ENCODE results near the gene ABHD2. TPM values are rescaled to one million over a fixed set of nuclear protein-coding genes. Genes with fewer than 3 reads are reported as not detected.

ABHD2 gene
- total RNA-seq, 4 donors from 2014 or later = 37.8 to 81.5 (median 58.3) TPM

DNA sequence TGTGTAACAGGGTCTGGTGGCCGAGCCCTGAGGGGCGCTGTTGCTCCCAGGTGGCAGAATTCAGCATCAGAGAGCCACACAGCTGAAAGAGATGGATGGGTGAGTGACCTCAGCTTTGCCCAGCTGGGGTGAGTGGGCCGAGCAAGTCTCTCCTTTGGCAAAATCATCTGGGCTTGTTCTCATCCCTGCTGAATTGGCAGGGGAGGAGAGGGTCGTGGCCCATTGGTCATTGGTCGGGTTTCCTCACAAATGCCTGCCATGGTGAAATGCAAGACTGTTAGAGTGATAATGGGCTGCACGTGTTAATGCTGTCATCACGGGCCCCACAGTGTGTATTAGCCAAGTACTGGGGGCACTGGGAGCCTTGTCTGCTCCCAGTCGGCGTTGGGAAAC, 15.9 kb downstream of the ABHD2 start:
- H3K27me3 ChIP-seq = no peaks in the 10 kb centered on the region
- no peak for TF ChIP-seq POLR2AphosphoS5 (IDR thresholded peaks at IDR 0.05)
- no peak for TF ChIP-seq EP300 (IDR thresholded peaks at IDR 0.05; ENCODE audit: low read depth)
- TF ChIP-seq, protein P1, sequence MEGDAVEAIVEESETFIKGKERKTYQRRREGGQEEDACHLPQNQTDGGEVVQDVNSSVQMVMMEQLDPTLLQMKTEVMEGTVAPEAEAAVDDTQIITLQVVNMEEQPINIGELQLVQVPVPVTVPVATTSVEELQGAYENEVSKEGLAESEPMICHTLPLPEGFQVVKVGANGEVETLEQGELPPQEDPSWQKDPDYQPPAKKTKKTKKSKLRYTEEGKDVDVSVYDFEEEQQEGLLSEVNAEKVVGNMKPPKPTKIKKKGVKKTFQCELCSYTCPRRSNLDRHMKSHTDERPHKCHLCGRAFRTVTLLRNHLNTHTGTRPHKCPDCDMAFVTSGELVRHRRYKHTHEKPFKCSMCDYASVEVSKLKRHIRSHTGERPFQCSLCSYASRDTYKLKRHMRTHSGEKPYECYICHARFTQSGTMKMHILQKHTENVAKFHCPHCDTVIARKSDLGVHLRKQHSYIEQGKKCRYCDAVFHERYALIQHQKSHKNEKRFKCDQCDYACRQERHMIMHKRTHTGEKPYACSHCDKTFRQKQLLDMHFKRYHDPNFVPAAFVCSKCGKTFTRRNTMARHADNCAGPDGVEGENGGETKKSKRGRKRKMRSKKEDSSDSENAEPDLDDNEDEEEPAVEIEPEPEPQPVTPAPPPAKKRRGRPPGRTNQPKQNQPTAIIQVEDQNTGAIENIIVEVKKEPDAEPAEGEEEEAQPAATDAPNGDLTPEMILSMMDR (IDR thresholded peaks at IDR 0.05) = no peak
- no peak for TF ChIP-seq POLR2A (IDR thresholded peaks at IDR 0.05)
- H3K4me1 ChIP-seq = peaks cover 6 to 69% (median 31%) of the 10 kb centered on the region in 4 donors
- H3K27ac ChIP-seq = peak overlapping the region; percentile 65 to 77 (median 71)
- intact Hi-C loops (cut with DNase I; ENCODE audit: low total_unique reads) = no loop called here
- no peak for DNase-seq
- H3K9me3 ChIP-seq = no peaks in the 10 kb centered on the region
- no peak overlapping the region for H3K4me3 ChIP-seq
- 93% methylated on average over 9 of the region's 9 CpGs; no CpG with 5 or more reads in 1 of the 2 donors for WGBS, 2 donors (ENCODE audit: low coverage in 1 of 2)
- no peaks in the 10 kb centered on the region for H3K36me3 ChIP-seq
- in situ Hi-C loops (cut with MboI; ENCODE audit: low pct_ligation_motif_present in 1 of 4, low pct_unique_long_range_greater_than_20kb in 1 of 4, low sequenced_read_pairs in 3 of 4) = no loop called here

DNA sequence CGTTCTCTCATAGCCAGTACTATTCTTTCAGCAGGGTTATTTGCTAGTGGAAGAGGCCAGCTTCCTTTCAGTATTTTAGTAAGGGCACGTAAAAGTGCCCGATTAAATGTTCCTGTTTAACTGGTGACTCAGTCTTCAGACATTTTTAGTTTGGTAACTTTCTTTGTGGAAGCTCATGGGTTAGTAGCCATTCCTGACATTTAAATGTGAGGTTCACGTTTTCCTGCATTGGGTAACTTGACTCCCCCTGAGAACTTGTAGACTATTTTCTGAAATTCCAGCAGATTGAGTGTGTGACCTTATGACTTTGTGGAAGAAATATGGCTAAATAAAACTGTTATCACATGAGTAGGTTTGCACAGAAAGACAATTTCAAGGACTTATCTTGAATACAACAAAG, 16.9 kb downstream of the ABHD2 start:
- H3K4me3 ChIP-seq = no peak overlapping the region
- no peak for DNase-seq
- no peaks in the 10 kb centered on the region for H3K27me3 ChIP-seq
- in situ Hi-C loops (cut with MboI; ENCODE audit: low pct_ligation_motif_present in 1 of 4, low pct_unique_long_range_greater_than_20kb in 1 of 4, low sequenced_read_pairs in 3 of 4) (no loop called here), intact Hi-C loops (cut with DNase I; ENCODE audit: low total_unique reads) (no loop called here)
- no peaks in the 10 kb centered on the region for H3K9me3 ChIP-seq
- TF ChIP-seq, protein P1 (IDR thresholded peaks at IDR 0.05) = no peak
- peak in 1 of 3 donors; percentile 8 for TF ChIP-seq POLR2AphosphoS5 (IDR thresholded peaks at IDR 0.05)
- no peaks in the 10 kb centered on the region for H3K36me3 ChIP-seq
- WGBS, 2 donors (ENCODE audit: low coverage in 1 of 2) = 58 to 79% methylated on average over 4 of the region's 4 CpGs
- H3K4me1 ChIP-seq = peaks cover 6 to 71% (median 31%) of the 10 kb centered on the region in 4 donors
- H3K27ac ChIP-seq = peak overlapping the region; percentile 65 to 77 (median 71)

DNA sequence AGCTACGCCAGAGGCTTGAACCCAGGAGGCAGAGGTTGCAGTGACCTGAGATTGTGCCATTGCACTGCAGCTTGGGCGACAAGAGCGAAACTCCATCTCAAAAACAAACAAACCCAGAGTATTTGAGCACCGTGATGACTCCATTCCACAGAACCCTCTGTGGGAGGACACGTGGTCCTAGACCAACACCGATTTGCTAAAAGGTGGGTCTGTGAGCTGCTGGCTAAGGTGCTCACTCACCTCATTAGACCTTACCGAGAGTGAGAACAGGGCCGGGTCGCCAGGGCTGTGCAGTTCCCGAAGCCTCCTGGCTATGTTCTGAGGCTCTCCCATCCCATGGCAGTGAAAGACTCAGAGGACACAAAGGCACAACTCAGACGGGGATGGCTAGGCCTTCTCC, 17.9 kb downstream of the ABHD2 start:
- peak overlapping the region in 3 of 4 donors; percentile 69 to 77 (median 73) for H3K27ac ChIP-seq
- intact Hi-C loops (cut with DNase I; ENCODE audit: low total_unique reads) = no loop called here
- H3K4me1 ChIP-seq = peaks cover 6 to 64% (median 24%) of the 10 kb centered on the region in 4 donors

DNA sequence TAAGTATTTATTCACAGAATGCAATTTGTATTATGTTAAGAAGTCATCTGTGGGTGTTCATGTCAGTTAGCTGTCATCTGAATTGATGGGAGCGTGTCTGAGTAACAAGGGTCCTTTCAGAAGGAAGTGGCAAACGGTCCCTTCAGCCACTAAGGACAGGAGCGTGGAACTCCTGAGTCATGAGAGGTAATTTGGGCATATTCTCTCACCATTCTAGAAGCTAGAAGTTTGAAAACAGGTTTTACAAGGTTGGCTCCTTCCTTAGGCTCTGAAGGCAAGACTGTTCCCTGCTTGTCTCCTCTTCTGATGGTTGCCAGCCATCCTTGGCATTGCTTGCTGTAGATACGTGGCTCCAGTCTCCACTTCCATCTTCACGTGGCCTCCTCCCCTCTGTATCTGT, 19.7 kb downstream of the ABHD2 start:
- in situ Hi-C loops (cut with MboI; ENCODE audit: low pct_ligation_motif_present in 1 of 4, low pct_unique_long_range_greater_than_20kb in 1 of 4, low sequenced_read_pairs in 3 of 4) (no loop called here), intact Hi-C loops (cut with DNase I; ENCODE audit: low total_unique reads) (no loop called here)
- no peak for DNase-seq
- H3K27me3 ChIP-seq = no peaks in the 10 kb centered on the region
- no peaks in the 10 kb centered on the region for H3K36me3 ChIP-seq
- TF ChIP-seq EP300 (IDR thresholded peaks at IDR 0.05; ENCODE audit: low read depth) = no peak
- TF ChIP-seq POLR2AphosphoS5 (IDR thresholded peaks at IDR 0.05) = peak in 1 of 3 donors; percentile 22
- no peak for TF ChIP-seq POLR2A (IDR thresholded peaks at IDR 0.05)
- peak overlapping the region; percentile 4 to 69 (median 40) for H3K27ac ChIP-seq
- H3K9me3 ChIP-seq = no peaks in the 10 kb centered on the region
- H3K4me3 ChIP-seq = no peak overlapping the region
- 69 to 73% methylated on average over 4 to 5 of the region's 5 CpGs for WGBS, 2 donors (ENCODE audit: low coverage in 1 of 2)
- peaks cover 16 to 64% (median 27%) of the 10 kb centered on the region in 4 donors for H3K4me1 ChIP-seq

More for the DNA sequence above, 17.9 kb downstream of the ABHD2 start:
- no peaks in the 10 kb centered on the region for H3K27me3 ChIP-seq
- WGBS, 2 donors (ENCODE audit: low coverage in 1 of 2) = 91% methylated on average over 11 of the region's 11 CpGs; no CpG with 5 or more reads in 1 of the 2 donors
- H3K9me3 ChIP-seq = no peaks in the 10 kb centered on the region
- no peaks in the 10 kb centered on the region for H3K36me3 ChIP-seq
- in situ Hi-C loops (cut with MboI; ENCODE audit: low pct_ligation_motif_present in 1 of 4, low pct_unique_long_range_greater_than_20kb in 1 of 4, low sequenced_read_pairs in 3 of 4) = no loop called here
- no peak for DNase-seq
- TF ChIP-seq EP300 (IDR thresholded peaks at IDR 0.05; ENCODE audit: low read depth) (no peak), POLR2AphosphoS5 (IDR thresholded peaks at IDR 0.05) (no peak), POLR2A (IDR thresholded peaks at IDR 0.05) (no peak)
- TF ChIP-seq, protein P1 (IDR thresholded peaks at IDR 0.05) = no peak
- H3K4me3 ChIP-seq = no peak overlapping the region

DNA sequence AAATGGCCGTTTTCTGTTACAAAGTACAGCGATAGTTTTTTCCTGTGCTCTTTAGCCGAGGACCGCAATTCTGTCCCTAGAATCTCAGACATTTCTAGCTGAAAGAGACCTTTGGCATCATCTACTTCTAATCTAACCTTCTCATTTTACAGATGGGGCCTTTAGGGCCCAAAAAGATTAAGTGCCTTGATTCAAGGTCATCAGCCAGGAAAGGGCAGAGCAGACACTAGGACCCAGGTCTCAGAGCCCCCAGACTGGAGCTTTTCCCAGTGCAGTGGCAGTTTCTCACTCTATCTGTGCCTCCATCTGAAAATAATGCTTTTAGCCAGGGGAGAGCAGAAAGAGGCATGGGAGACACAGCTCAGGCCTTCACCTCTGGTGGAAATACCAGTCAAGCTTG, 20.6 kb downstream of the ABHD2 start:
- Histone ChIP-seq H3K4me1 (peaks cover 18 to 64% (median 32%) of the 10 kb centered on the region in 4 donors), H3K4me3 (no peak overlapping the region), H3K27ac (peak overlapping the region; percentile 4 to 69 (median 40)), H3K36me3 (no peaks in the 10 kb centered on the region), H3K27me3 (no peaks in the 10 kb centered on the region), H3K9me3 (no peaks in the 10 kb centered on the region)
- 92 to 96% methylated on average over 4 of the region's 4 CpGs for WGBS, 2 donors (ENCODE audit: low coverage in 1 of 2)
- in situ Hi-C loops (cut with MboI; ENCODE audit: low pct_ligation_motif_present in 1 of 4, low pct_unique_long_range_greater_than_20kb in 1 of 4, low sequenced_read_pairs in 3 of 4) = no loop called here
- intact Hi-C loops (cut with DNase I; ENCODE audit: low total_unique reads) = no loop called here
- TF ChIP-seq POLR2A (IDR thresholded peaks at IDR 0.05) (no peak), EP300 (IDR thresholded peaks at IDR 0.05; ENCODE audit: low read depth) (no peak), POLR2AphosphoS5 (IDR thresholded peaks at IDR 0.05) (no peak)
- TF ChIP-seq, protein P1 (IDR thresholded peaks at IDR 0.05) = no peak
- DNase-seq = no peak
